ENCODE data around the gene SLC66A2.

The SLC66A2 gene

DNA sequence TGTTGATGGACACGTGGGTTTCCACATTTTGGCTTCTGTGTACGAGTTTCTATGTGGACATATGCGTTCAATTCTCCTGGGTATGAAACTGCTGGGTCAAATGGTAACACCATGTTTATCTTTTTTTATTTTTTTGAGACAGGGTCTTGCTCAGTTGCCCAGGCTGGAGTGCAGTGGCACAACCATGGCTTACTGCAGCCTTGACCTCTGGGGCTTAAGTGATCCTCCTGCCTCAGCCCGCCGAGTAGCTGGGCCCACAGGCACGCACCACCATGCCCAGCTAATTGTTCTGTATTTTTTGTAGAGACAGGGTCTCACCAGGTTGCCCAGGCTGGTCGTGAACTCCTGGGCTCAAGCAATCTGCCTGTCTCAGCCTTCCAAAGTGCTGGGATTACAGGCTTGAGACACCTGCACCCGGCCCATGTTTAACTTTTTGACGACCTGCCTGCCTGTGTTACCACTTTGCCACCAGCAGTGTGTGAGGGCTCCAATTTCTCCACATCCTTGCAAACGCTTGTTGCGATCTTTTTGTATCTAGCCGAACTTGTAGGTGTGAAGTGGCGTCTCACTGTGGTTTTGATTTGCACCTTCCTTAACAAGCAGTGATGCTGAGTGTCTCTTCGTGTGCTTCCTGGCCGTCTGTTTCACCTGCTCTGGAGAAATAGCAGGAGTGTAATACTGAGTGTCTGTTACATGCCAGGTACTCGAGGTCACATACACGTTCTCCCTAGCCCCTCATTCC is 19.9 kb upstream of the SLC66A2 start:
- no peak for DNase-seq (ENCODE audit: low read depth, low spot score)

DNA sequence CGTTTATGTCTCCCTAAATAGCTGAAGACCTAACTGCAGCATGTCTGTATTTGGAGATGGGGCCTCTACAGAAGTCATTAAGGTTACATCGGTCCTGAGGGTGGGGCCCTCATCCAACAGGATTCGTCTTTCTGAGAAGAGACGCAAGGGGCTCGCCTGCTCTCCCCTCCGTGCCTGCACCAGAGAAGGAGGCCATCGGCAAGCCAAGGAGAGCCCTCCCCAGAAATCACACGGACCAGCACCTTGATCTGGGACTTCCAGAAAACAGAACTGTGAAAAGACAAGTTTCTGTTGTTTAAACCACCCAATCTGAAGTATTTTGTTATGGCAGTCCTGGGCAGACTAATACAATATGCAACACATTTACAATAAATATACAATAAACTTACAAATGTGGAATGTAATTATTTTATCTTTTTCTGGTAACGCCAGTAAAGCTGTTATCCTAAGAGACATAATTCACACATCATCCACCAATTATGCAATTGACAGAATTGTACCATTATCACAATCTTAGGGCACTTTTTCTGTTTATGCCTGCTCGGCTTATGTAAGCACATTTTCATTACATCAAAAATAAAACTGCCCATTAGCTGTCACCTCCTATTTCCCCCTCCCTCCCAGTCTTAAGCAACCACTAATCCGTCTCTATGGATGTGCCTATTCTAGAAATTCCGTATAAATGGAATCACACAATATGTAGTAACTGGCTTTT is 19.1 kb upstream of the SLC66A2 start:
- no peak for DNase-seq (ENCODE audit: low read depth, low spot score)

DNA sequence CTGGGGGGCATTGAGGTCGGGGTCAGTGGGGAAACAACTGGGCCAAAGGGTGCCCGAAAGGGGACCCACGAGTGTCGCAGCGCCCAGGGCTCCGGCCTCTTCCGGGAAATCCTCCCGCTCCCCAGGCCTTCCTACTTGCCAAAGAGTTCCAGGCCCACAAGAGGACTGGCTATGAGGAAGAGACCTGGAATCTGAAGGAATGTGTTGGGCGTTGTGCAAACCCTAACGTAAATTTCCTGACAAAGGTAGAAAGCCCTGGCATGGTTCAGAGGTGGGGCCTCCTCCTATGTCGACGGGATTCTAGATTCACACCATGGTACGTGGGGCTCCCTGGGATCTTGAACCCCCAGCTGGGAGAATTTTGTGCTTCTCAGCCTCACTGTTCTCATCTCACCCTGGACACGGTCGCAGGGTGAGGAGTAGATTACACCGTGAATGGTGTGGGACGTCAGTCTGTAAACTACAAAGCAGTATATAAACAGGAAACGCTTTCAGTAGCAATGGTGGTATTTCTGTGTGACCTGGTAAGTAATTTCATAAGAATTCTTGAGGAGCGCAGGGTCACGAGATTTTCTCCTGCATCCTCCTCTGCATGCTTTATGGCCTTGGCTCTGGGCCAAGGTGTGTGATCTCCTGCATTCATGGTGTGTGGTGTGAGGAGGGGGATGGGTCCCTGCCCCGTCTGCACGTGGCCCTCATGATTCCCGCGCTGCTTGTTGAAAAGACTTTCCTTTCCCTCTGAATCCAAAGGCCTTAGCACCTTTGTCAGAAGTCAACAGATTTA is 13.9 kb upstream of the SLC66A2 start:
- DNase-seq (ENCODE audit: low read depth, low spot score): peak; percentile 63

DNA sequence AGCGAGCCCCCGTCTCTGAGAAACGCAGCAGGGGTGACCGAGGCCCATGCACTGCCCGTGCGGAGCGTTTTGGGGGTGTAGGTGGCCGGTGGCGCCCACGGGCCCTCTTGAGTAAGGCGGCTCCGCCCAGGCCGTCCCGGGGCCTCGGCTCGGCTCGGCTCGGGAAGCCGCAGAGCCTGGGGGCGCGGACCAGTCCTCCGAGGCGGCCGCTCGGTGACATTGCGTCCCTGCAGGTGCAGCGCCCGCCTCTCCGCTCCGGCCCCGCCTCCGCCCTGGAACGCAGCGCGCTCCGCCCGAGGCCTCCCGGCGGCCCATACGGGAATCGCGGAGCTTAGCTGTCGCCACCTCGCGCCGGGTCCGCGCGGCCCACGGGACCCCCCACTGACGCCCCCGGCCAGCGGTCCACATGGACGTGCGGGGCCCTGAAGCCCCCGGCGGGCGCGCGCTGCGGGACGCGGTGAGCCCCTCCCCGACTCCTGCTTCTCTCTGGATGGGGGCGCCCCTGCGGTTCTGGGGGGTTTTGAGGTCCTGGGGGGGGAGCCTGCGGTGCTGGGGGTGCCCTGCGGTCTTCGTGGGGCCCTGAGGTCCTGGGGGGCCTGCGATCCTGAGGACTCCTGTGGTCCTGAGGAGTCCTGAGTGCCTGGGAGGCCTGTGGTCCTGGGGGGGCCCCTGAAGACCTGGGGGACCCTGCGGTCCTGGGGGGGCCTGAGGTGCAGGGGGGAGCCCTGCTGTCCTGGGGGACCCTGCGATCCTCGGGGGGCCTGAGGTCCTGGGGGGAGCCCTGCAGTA is 13.1 kb upstream of the SLC66A2 start, which contains the start of gene HSBP1L1:
HSBP1L1 (plus strand) TSS at position 314 of the 789 bp plus-strand sequence; CDS start at position 407, 93 bp downstream.
- DNase-seq (ENCODE audit: low read depth, low spot score): peak; percentile 76

DNA sequence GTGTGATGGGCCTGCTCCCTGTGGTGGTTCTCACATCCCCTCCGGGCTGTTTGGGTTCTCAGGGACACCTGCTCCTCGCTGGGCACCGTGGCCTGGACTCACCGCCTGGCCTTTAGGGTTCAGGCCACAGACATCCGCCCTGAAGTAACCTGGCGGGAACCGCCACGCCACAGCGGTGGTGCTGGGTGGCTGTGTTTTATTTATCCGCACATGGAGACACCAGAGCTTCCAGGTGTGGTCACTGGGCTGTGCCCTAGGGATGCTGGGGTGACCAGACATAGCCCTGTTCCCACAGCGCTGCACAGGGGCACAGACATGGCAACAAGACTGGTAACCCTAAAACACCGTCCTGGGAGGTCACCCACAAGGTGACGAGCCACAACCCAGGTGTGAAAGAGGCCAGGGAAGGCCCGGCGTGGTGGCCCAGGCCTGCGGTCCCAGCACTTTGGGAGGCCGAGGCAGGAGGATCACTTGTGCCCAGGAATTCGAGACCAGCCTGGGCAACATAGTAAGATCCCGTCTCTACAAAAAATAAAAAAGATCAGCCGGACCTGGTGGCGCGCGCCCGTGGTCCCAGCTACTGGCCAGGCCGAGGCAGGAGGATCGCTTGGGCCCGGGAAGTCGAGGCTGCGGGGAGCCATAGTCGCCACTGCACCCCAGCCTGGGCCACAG is 12.3 kb upstream of the SLC66A2 start:
- DNase-seq (ENCODE audit: low read depth, low spot score): no peak

DNA sequence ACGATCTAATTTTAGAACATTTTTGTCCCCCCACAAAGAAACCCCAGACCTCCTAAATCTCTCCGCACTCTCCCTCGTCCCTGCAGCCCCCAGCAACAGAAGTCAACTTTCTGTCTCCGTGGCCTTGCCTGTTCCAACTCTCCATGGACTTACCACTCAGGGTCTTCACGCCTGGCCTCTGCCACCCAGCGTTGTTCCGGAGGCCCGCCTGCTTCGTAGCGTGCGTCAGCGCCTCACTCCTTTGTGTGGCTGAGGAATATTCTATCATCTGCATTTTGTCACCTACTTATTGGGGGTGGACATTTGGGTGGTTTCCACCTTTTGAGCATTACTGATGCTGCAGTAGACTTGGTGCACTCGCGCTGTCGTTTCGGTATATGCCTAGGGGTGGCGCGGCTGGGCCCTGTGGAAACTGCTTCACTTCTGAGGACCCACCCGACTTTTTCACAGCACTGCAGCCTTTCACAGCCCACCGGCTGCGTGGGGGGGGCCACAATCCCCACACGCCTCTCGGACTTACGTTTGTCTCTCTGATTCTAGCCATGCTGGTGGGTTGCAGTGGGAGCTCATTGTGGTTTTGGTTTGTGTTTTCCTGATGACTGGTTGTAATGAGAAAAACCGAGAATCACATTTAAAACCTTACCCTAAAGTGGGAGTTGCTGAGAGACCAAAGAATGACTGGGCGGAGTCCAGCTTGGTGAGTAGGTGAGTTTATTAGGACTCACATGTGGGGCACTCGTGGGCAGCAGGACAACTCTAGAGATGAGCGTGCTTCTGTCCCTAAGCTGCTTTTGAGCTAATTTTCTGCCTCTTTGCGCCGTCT is 11.6 kb upstream of the SLC66A2 start:
- no peak for DNase-seq (ENCODE audit: low read depth, low spot score)

DNA sequence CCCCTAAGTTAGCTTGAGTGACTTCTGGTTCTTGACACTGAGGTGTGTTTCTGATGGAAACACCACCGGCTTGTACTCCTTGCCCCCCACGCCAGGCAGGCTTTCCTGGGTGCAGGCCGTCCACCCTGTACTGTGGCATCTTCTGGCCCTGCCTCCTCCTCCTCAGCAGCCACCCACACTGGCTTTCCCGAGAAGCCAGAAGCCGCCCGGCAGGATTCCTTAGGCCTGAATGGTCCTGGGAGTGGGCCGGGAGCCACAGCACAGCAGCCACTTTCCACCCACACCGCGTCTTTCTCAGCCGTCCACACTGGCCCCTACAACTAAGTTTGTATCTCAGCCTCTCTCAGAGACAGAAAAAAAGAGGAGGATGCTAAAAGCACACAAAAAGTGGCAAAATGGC is 10.9 kb upstream of the SLC66A2 start:
- peak; percentile 76 for DNase-seq (ENCODE audit: low read depth, low spot score)

DNA sequence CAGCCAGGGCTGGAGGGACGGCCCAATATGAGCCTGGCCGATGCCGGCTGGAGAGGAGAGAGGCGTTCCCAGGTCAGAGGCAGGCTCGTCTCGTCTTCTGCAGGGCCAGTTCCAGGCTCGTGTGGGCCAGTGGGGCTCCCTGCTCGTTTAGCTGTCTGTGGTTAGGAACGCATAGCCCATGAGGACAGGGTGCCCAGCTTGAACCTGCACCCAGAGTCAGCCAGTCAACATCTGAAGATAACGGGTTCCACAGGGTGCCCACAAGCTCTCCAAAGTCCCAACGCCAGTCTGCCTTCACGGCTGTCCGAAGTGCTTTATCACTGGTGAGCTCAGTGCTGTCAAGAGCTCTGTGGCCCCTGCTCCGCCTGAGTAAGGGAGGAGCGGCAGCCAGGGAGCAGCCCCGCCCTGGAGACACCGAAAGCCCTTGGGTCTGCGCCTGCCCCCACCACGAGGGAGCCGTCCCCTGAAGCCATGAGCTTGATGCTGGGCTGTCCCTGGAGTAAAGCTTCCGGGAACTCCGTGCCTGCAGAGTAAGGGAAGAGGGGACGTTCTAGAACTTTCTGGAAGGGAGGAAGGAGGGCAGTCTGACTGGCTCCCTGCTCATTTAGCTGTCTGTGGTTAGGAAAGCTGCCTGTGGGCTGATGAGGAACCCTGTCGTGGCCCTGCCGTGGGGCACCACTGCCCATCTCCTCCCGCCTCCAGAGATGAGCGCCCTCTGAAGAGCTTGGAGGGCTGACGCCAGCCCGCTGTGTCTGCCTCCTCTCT is 10.3 kb upstream of the SLC66A2 start:
- no peak for DNase-seq (ENCODE audit: low read depth, low spot score)

DNA sequence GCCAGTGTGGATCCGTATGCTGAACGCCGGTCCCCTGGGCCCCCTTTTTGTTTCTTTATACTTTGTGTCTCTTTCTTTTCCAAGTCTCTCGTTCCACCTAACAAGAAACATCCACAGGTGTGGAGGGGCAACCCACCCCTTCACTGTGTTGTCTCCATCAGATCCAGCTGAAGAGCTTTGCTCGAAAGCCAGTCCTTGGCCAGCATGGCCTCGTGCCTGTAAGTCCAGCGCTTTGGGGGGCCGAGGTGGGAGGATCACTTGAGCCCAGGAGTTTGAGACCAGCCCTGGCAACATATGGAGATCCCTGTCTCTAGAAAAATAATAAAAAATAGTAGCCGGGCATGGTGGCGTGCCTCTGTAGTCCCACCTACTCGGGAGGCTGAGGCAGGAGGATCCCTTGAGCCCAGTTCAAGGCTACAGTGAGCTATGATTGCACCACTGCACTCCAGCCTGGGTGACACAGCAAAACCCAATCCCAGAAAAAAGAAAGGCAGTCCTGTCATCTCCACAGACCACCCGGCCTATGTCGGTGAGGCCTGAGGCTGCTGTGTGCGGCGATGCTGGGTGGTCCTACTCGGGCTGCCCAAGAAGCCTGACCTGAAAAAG is 9.6 kb upstream of the SLC66A2 start:
- DNase-seq (ENCODE audit: low read depth, low spot score): no peak

DNA sequence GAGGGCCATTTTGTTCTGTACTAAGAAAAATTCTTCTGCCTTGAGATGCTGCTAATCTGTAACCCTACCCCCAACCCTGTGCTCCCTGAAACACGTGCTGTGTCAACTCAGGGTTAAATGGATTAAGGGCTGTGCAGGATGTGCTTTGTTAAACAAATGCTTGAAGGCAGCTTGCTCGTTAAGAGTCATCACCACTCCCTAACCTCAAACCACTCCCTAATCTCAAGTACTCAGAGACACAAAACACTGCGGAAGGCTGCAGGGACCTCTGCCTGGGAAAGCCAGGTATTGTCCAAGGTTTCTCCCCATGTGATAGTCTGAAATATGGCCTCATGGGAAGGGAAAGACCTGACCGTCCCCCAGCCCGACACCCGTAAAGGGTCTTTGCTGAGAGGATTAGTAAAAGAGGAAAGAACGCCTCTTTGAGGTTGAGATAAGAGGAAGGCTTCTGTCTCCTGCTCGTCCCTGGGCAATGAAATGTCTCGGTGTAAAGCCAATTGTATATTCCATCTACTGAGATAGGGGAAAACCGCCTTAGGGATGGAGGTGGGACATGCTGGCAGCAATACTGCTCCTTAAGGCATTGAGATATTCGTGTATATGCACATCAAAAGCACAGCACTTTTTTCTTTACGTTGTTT is 8.8 kb upstream of the SLC66A2 start:
- DNase-seq (ENCODE audit: low read depth, low spot score): peak; percentile 60

DNA sequence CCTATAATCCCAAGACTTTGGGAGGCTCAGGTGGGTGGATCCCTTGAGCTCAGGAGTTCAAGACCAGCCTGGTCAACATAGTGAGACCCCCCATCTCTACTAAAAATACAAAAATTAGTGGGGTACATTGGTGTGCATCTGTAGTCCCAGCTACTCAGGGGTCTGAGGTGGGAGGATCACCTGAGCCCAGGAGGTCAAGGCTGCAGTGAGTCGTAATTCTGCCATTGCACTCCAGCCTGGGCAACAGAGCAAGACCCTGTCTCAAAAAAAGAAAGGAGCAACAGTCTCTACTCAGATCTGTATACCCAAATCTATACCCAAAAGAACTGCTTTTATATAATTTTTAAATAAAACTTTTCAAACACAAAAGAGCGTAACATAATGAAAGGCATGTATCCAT is 7.5 kb upstream of the SLC66A2 start:
- no peak for DNase-seq (ENCODE audit: low read depth, low spot score)

DNA sequence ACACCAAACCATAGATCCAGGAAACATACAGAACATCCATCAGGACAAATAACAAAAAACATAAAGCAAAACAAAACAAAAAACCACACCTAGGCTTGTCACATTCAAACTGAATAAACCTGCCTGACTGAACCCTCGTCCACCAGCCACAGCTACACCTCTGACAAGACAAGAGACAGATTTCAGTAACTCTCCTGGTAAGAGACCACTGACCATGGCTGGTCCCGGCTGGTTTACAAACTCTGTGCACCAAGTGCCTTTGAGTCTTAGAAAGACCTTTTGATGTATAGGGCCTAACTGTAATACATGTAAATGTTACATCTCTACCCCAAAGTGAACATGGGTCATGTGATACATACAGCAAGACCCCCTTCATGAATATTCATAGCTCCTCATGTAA is 4.8 kb upstream of the SLC66A2 start:
- no peak for DNase-seq (ENCODE audit: low read depth, low spot score)

DNA sequence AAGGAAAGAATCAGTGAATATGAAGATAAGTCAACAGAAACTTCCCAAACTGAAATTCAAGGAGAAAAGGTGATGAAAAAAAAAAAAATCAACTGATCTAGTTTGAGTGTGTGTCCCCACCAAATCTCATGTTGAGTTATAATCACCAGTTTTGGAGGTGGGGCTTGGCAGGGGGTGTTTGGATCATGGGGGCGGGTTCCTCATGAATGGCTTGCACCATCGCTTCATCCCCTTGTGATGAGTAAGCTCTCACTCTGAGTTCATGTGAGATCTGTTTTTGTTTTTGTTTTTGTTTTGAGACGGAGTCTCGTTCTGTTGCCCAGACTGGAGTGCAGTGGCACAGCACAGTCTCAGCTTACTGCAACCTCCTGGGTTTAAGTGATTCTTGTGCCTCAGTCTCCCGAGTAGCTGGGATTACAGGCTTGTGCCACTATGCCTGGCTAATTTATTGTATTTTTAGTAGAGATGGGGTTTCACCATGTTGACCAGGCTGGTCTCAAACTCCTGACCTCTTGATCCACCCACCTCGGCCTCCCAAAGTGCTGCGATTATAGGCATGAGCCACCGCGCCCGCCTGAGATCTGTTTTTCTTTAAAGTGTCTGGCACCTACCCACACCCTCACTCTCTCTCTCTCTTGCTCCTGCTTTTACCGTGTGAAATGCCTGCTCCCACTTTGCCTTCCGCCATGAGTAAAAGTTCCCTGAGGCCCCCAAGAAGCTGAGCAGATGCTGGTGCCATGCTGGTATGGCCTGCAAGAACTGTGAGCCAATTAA is 4.0 kb upstream of the SLC66A2 start:
- no peak for DNase-seq (ENCODE audit: low read depth, low spot score)

DNA sequence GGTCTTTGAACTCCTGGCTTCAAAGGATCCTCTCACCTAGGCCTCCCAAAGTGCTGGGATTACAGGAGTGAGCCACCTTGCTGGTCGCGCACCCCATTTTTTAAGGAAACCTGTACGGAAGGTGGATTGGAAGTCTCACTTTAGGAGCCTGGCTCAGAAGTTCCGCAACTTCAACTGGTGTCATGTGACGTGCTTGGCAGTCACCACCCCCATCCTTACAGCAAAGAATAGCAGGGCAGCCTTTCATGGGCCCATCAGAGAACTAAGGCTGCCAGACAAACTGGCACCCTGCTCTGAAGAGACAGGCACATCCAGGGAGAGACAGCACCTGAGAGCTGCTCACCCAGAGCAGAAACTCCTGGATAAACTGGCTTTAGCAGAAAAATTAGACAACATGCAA is 3.3 kb upstream of the SLC66A2 start:
- DNase-seq (ENCODE audit: low read depth, low spot score): no peak

DNA sequence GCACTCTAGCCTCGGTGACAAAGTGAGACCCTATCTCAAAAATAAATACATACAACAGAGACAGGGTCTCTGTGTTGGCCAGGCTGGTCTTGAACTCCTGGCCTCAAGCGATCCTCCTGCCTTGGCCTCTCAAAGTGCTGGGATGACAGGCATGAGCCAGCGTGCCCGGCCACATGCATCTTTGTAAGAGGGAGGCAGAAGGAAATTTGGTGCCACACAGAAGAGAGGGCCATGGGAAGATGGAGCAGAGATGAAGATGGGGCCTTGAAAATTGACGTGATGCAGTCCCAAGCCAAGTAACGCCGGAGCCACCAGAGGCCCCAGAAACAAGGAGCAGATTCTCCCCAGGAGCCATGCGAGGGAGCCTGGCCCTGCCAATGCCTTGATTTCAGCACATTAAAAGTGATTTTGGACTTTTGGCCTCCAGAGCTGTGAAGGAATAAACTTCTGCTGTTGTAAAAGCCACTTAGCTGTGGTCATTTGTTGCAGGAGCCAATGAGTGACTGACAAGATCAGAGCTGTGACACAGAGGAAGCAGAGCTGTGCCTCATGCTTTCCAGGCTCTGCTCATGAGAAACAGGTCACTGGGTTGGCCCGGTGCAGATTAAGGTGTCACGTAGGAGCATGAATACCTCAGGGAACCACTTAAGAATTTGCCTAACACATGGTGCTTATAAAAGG is 2.7 kb upstream of the SLC66A2 start:
- DNase-seq (ENCODE audit: low read depth, low spot score): no peak

DNA sequence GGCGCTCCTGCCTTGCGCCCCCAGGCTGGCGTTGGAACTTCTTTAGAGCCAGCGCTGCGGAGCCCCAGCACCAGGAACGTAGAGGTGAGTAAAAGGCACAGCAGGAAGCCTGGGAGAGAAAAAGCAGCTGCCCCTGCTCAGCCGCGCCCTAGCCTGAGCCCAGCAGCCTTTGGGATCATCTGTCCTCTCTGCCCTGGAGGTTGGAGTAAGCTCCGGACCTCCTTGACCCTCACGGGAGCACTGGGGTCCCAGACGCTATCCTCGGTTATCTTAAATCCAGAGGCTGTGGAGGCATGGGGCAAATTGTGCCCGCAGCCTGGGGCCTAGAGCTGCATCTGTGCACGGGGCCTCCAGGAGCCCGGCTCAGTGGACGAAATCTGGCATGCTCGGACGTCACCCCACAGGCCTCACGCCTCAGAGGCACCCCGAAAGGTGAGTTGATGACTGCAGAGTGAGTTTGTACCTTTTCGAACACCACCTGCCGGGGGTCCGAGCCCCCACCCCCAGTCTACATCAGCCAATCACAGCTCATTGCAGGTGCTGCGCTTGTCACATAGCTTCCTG is 1.6 kb upstream of the SLC66A2 start:
- DNase-seq (ENCODE audit: low read depth, low spot score): no peak

Measured in astrocyte of the hippocampus (primary cell).